HepG2 (cell line): ENCODE measurements around the gene USH2A. TPM values are rescaled to one million over a fixed set of nuclear protein-coding genes. Genes with fewer than 3 reads are reported as not detected.

Experiments
- ELF4 ChIP-seq: sonication (generic); formaldehyde crosslinking; IDR thresholded peaks from 2 replicates; pipeline ENCODE4 v1.5.0; 2020; ENCODE audit warnings: missing genetic modification reagents, mild to moderate bottlenecking, moderate library complexity, borderline replicate concordance
- FLYWCH1 ChIP-seq: sonication (generic); formaldehyde crosslinking; IDR thresholded peaks from 2 replicates; pipeline ENCODE4 v1.8.1; 2023; ENCODE audit warnings: mild to moderate bottlenecking, missing genetic modification reagents
- PLSCR1 ChIP-seq: sonication (generic); formaldehyde crosslinking; IDR thresholded peaks from 2 replicates; pipeline ENCODE4 v1.5.0; 2020; ENCODE audit warnings: missing genetic modification reagents, mild to moderate bottlenecking, borderline replicate concordance
- polyA plus RNA-seq, 8 experiments: library from polyadenylated mRNA; depleted of rRNA in 3 of 8; stranded (reverse) in 7 of 8; unstranded in 1 of 8; fragments of >200 nt; fragmentation: Illumina TruSeq in 4 of 8; extraction: Trizol in 4 of 8; gene quantifications; 2 replicates each; pipeline versions ENCODE4 v1.2.1 to v1.2.3, GENCODE V29; 2011 to 2016; ENCODE audit warnings: low read depth in 4 of 8, missing spikeins in 1 of 8, mixed read lengths in 1 of 8; ENCODE audit not compliant: insufficient read depth in 1 of 8
- small RNA-seq, 3 experiments: library from RNA; depleted of rRNA; stranded (forward); fragments of <200 nt; gene quantifications; one replicate each; pipeline ENCODE3, GENCODE V24; 2012; ENCODE audit warnings: low read depth in 2 of 3, low replicate concordance in 1 of 3; ENCODE audit not compliant: insufficient read length in 3 of 3, insufficient read depth in 2 of 3
- total RNA-seq, 5 experiments: library from RNA; depleted of rRNA; stranded (reverse); fragments of >200 nt; fragmentation: Illumina TruSeq; extraction: Trizol; gene quantifications; 2 replicates each; pipeline ENCODE4 v1.2.3, GENCODE V29; 2016; ENCODE audit warnings: low read depth in 1 of 5
- TF ChIP-seq, protein P1 (sequence below): sonication (generic); formaldehyde crosslinking; IDR thresholded peaks from 2 replicates; pipeline ENCODE4 v1.8.1; 2023; ENCODE audit warnings: mild to moderate bottlenecking, missing genetic modification reagents, borderline replicate concordance
- TF ChIP-seq, protein P2 (sequence below), 2 experiments: sonication (generic) in 1 of 2; formaldehyde crosslinking in 1 of 2; IDR thresholded peaks; 2 replicates each; pipeline versions ENCODE4 v1.6.1 to v1.9.0; 2014 to 2022; ENCODE audit warnings: antibody characterized with exemption in 1 of 2, borderline replicate concordance in 1 of 2, inconsistent platforms in 1 of 2, low read depth in 1 of 2, missing genetic modification reagents in 1 of 2

Gene USH2A
- total and polyA plus RNA-seq, 2 of the 13 experiments (the other 11 are each of a cell fraction or from before 2014, with no cell fraction given) = 0.02 TPM; not detected in 1

GRCh38 chr1:215581896-215582295 is 841.4 kb downstream of the USH2A start (continued):
- TF ChIP-seq, protein P1, sequence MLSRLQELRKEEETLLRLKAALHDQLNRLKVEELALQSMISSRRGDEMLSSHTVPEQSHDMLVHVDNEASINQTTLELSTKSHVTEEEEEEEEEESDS (CRISPR knock-in tag) = no peak
- TF ChIP-seq PLSCR1 (CRISPR knock-in tag) = no peak
- TF ChIP-seq ELF4 (CRISPR knock-in tag) = no peak
- TF ChIP-seq, protein P2, sequence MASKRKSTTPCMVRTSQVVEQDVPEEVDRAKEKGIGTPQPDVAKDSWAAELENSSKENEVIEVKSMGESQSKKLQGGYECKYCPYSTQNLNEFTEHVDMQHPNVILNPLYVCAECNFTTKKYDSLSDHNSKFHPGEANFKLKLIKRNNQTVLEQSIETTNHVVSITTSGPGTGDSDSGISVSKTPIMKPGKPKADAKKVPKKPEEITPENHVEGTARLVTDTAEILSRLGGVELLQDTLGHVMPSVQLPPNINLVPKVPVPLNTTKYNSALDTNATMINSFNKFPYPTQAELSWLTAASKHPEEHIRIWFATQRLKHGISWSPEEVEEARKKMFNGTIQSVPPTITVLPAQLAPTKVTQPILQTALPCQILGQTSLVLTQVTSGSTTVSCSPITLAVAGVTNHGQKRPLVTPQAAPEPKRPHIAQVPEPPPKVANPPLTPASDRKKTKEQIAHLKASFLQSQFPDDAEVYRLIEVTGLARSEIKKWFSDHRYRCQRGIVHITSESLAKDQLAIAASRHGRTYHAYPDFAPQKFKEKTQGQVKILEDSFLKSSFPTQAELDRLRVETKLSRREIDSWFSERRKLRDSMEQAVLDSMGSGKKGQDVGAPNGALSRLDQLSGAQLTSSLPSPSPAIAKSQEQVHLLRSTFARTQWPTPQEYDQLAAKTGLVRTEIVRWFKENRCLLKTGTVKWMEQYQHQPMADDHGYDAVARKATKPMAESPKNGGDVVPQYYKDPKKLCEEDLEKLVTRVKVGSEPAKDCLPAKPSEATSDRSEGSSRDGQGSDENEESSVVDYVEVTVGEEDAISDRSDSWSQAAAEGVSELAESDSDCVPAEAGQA (IDR thresholded peaks at IDR 0.05; ENCODE audit: low read depth) = no peak
- TF ChIP-seq, protein P2 (CRISPR knock-in tag; IDR thresholded peaks at IDR 0.05; ENCODE audit: borderline replicate concordance) = no peak
- no peak for TF ChIP-seq FLYWCH1

Small RNAs within 50 kb of the gene (small RNA-seq; reads per million reads assigned to genes)
- gene MRPS18BP1 (0 reads per million in 3 experiments), gene RF00108 (0 to 1.9 (median 0) reads per million in 3 experiments)
